Endometrial microvascular endothelial cells (primary cell): ENCODE measurements around the gene SERPINI2. TPM values are rescaled to one million over a fixed set of nuclear protein-coding genes. Genes with fewer than 3 reads are reported as not detected.

Source experiments
- in situ Hi-C: cut with HindIII; loops from 2 replicates; pipeline ENCODE4 v1.10.0; 2017; ENCODE audit warnings: low sequenced_read_pairs, low pct_unique_long_range_greater_than_20kb; ENCODE audit errors: inconsistent ontology term
- total RNA-seq: library from RNA; depleted of rRNA; stranded (reverse); fragments of >200 nt; gene quantifications from one replicate; pipeline ENCODE4 v1.2.3, GENCODE V29; 2015; ENCODE audit errors: inconsistent ontology term

SERPINI2 gene
- not detected for total RNA-seq

GRCh38 chr3:167473863-167474262, at the start of gene SERPINI2:
Gene SERPINI2, minus strand, starts transcription at chr3:167474042. Its CDS starts 2,208 bp downstream, at chr3:167471834.
- in situ Hi-C loops: no loop called here

GRCh38 chr3:167521006-167521355, 47.1 kb upstream of the SERPINI2 start:
- in situ Hi-C loops: no loop called here

- in situ Hi-C loops: no loop called here
Measured at GRCh38 chr3:167520266-167521005, 46.6 kb upstream of the SERPINI2 start.

GRCh38 chr3:167507954-167508353, 34.1 kb upstream of the SERPINI2 start:
- in situ Hi-C loops: no loop called here

- in situ Hi-C loops: no loop called here
Measured at GRCh38 chr3:167502401-167502800, 28.6 kb upstream of the SERPINI2 start.

- in situ Hi-C loops: no loop called here
Measured at GRCh38 chr3:167501941-167502340, 28.1 kb upstream of the SERPINI2 start.

- in situ Hi-C loops: no loop called here
Measured at GRCh38 chr3:167497903-167498302, 24.1 kb upstream of the SERPINI2 start.

GRCh38 chr3:167493244-167493643, 19.4 kb upstream of the SERPINI2 start:
- in situ Hi-C loops: no loop called here

GRCh38 chr3:167491621-167492020, 17.8 kb upstream of the SERPINI2 start:
- in situ Hi-C loops: no loop called here

- in situ Hi-C loops: no loop called here
Measured at GRCh38 chr3:167489571-167489970, 15.7 kb upstream of the SERPINI2 start.

GRCh38 chr3:167487556-167487955, 13.7 kb upstream of the SERPINI2 start:
- in situ Hi-C loops: no loop called here

- in situ Hi-C loops: no loop called here
Measured at GRCh38 chr3:167484551-167484950, 10.7 kb upstream of the SERPINI2 start.

GRCh38 chr3:167483708-167484475, 10.1 kb upstream of the SERPINI2 start:
- in situ Hi-C loops: no loop called here

GRCh38 chr3:167481164-167481563, 7.3 kb upstream of the SERPINI2 start:
- in situ Hi-C loops: no loop called here

GRCh38 chr3:167480748-167481147, 6.9 kb upstream of the SERPINI2 start:
- in situ Hi-C loops: no loop called here

GRCh38 chr3:167469381-167469780, 4.5 kb downstream of the SERPINI2 start:
- in situ Hi-C loops: no loop called here

- in situ Hi-C loops: no loop called here
Measured at GRCh38 chr3:167467848-167468611, 5.8 kb downstream of the SERPINI2 start.

- in situ Hi-C loops: no loop called here
Measured at GRCh38 chr3:167466966-167467365, 6.9 kb downstream of the SERPINI2 start.

- in situ Hi-C loops: no loop called here
Measured at GRCh38 chr3:167456157-167456799, 17.6 kb downstream of the SERPINI2 start.
